IgD-negative memory B cell (primary cell): Measurements from ENCODE around the gene TLR3. TPM values are rescaled to one million over a fixed set of nuclear protein-coding genes. Genes with fewer than 3 reads are reported as not detected.
A peak's percentile ranks its signal among the peaks of the same experiment; 100 is the strongest.

Experiments
- H3K27ac Mint-ChIP-seq, 3 donors: one replicate each; pipeline ENCODE4 v1.8.0; 2020 to 2022; ENCODE audit warnings: mild to moderate bottlenecking in 3 of 3, mixed read lengths in 3 of 3, moderate library complexity in 1 of 3
- H3K27me3 Mint-ChIP-seq: one replicate; pipeline ENCODE4 v1.8.0; 2021; ENCODE audit warnings: mixed read lengths
- H3K36me3 Mint-ChIP-seq: one replicate; pipeline ENCODE4 v1.8.0; 2020; ENCODE audit warnings: mild to moderate bottlenecking, mixed read lengths
- H3K4me1 Mint-ChIP-seq, 3 donors: one replicate each; pipeline ENCODE4 v1.8.0; 2020 to 2022; ENCODE audit warnings: mixed read lengths in 3 of 3, mild to moderate bottlenecking in 1 of 3
- H3K4me3 Mint-ChIP-seq, 4 donors: one replicate each; pipeline ENCODE4 v1.8.0; 2020 to 2022; ENCODE audit warnings: mild to moderate bottlenecking in 4 of 4, mixed read lengths in 4 of 4, moderate library complexity in 3 of 4
- H3K9me3 Mint-ChIP-seq, 3 donors: one replicate each; pipeline ENCODE4 v1.8.0; 2020 to 2021; ENCODE audit warnings: mixed read lengths in 3 of 3, mild to moderate bottlenecking in 1 of 3
- polyA plus RNA-seq: library from polyadenylated mRNA; unstranded; fragments of 300-500 nt; fragmentation: Illumina TruSeq; gene quantifications from one replicate; pipeline ENCODE4 v1.2.3, GENCODE V29; 2021

Gene TLR3
- not detected for polyA plus RNA-seq

DNA sequence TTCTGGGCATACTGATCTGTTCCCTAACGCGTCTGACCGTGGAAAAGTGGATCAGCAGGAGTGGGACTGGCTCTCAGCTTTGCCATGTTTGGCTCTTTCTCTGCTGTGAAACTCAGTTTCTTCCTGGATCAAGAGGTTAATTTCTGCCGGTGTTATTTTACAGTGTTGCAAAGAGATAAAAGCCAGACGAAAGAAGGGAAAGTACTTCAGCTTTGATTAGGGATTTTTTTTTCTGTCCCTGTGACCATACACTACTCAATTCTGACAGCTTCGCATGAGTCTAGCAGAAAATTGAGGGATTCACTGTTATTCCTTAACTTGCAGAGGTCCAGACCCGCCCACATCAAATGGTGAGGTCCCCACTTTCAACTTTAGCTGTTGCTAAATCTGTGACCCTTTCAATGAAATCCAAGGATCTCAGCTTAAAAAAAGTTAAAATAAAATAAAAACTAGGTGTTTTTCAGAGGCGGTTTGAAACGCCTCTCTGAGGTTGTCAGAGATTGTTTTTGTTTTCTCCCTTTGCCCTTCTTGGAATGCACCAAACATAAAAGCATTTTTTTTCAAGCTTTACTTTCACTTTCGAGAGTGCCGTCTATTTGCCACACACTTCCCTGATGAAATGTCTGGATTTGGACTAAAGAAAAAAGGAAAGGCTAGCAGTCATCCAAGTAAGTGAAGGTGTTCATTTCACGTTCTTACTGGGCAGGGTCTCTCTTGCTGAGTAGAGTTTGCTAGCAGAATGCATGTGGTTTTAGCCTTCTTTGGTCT is at the start of gene TLR3:
Gene TLR3, plus strand, starts transcription at position 576 of the 768 bp plus-strand sequence. CDS start 7,464 bp downstream, outside the sequence.
- H3K27ac Mint-ChIP-seq: peak within 1 kb of the TSS in 1 of 3 donors; percentile 60
- H3K4me3 Mint-ChIP-seq: peak within 1 kb of the TSS; percentile 10 to 91 (median 76)
- H3K36me3 Mint-ChIP-seq: peaks cover 2% of the 10 kb centered on the region
- H3K27me3 Mint-ChIP-seq: peaks cover 26% of the 10 kb centered on the region
- no peaks in the 10 kb centered on the region for H3K9me3 Mint-ChIP-seq
- H3K4me1 Mint-ChIP-seq: peaks cover 4 to 12% (median 11%) of the 10 kb centered on the region in 3 donors

DNA sequence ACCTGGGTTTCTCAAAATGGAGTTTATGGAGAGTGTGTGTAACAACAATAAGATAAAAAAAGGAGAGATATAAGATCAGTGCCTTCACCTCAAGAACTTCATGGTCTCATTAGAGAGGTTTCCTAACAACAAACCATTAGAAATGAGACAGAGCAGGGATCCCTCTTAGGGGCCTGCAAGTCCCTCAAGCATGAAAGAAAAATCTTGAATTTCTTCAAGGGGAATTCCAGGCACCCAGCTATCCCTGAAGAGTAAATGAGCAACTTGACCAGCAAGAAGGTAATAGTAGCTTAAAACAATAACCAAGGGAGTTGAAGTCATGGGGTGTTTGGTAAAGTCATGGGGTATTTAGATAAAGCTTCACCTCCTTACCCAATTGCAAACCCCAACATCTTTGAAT is 49.7 kb upstream of the TLR3 start:
- peaks cover 10% of the 10 kb centered on the region for H3K27me3 Mint-ChIP-seq
- peak overlapping the region in 1 of 3 donors; percentile 77 for H3K27ac Mint-ChIP-seq
- no peak overlapping the region for H3K4me3 Mint-ChIP-seq
- H3K36me3 Mint-ChIP-seq: peaks cover 2% of the 10 kb centered on the region
- H3K4me1 Mint-ChIP-seq: no peaks in the 10 kb centered on the region
- peaks cover 0 to 5% (median 0%) of the 10 kb centered on the region in 3 donors for H3K9me3 Mint-ChIP-seq

DNA sequence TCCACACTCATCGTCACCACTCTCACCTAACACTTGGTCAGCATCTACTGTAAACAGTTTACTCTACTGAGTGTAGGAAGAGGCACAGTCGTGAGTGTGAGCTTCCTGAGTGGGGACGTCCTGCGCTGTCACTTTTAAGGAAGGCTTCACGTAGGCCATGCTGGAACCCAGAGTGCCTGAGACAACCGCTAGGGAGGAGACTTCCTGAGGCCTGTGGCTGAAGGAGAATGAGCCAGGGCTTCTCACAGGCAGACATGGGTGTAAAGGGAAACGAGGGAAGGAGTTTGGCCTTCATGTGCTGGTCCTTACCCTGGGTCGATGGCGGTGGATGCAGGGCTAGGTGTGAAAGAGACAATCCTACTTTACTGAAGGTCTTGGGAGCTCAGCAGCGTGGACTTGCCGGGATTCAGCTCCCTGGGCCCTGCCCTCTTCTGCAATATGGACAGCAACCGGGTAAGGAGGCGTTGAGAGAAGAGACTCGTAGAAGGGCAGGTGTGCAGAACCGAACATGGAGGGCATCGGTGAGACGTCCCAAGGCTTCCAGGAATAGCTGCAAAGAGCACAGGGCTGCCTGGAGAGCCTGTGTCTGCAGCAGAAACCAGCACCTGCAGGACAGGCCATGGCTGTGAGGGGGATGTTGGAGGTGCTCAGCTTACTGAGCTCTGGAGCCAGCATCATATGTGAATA is 48.7 kb upstream of the TLR3 start:
- Mint-ChIP-seq H3K36me3 (peaks cover 2% of the 10 kb centered on the region), H3K4me3 (no peak overlapping the region), H3K4me1 (no peaks in the 10 kb centered on the region), H3K27me3 (peaks cover 9% of the 10 kb centered on the region), H3K27ac (no peak overlapping the region), H3K9me3 (peaks cover 0 to 5% (median 0%) of the 10 kb centered on the region in 3 donors)

DNA sequence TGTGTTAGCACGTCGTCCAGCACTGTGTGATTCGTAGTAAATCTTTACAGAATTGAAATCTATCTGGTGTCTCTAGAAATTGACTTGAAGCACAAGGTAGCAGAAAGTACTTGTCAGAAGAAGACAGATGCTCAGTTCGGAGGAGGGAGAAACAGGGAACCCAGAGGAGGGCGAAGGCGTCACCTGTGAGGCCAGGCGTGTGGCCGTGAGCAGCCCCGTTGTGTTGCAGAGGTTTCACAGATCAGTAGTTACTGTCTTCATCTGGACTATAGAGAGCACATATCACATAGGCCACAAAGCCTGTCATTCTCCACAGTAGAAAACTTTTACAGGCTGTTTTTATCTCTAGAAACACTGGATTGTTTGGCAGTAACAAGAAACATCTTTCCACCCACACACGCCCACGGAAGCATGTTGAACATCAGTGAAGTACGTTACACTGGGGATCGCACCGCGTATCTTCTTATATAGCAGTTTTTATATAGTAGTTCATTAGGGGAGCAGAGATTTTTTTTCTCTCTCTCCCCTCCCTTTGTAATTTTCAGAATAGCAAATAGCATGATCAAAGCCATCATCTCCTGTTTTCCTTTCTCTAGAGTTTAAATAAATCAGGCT is 48.1 kb upstream of the TLR3 start:
- no peak overlapping the region for H3K4me3 Mint-ChIP-seq
- H3K4me1 Mint-ChIP-seq: no peaks in the 10 kb centered on the region
- H3K27me3 Mint-ChIP-seq: peaks cover 8% of the 10 kb centered on the region
- H3K27ac Mint-ChIP-seq: no peak overlapping the region
- peaks cover 2% of the 10 kb centered on the region for H3K36me3 Mint-ChIP-seq
- peaks cover 0 to 5% (median 0%) of the 10 kb centered on the region in 3 donors for H3K9me3 Mint-ChIP-seq

DNA sequence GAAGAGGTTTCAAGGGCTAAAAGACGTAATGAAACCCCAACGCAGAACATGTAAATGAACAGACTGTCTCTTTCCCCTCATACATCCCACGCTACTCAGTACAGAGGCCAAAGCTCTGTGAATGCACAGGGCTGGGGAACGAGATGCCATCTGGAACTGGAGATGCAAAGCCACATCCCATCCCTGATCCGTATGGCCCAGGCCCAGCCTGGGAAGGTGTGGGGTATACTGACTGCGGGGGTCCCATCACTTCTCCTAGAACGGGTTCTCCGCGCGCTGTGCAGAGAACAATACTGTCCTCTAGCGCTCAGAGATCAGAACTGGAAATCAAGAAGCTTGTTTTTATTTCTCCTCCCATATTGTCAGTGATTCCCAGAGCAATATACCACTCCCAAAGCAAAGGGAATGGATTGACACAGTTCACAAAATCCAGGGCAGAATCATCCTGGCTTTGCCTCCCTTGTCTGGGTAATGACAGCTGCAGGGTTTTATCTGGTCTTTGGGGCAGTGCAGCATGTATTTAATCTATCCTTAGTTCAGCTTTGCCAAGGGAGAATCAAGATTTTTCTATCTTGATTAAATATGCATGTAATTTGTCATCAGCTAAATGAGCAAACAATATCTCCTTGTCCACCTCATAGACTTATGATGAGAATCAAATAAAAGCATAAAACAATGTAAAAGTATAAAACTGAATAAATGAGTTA is 47.3 kb upstream of the TLR3 start:
- H3K27me3 Mint-ChIP-seq: peaks cover 8% of the 10 kb centered on the region
- no peak overlapping the region for H3K4me3 Mint-ChIP-seq
- H3K36me3 Mint-ChIP-seq: peaks cover 2% of the 10 kb centered on the region
- no peaks in the 10 kb centered on the region for H3K4me1 Mint-ChIP-seq
- peak overlapping the region in 1 of 3 donors; percentile 9 for H3K27ac Mint-ChIP-seq
- H3K9me3 Mint-ChIP-seq: peaks cover 0 to 5% (median 0%) of the 10 kb centered on the region in 3 donors

DNA sequence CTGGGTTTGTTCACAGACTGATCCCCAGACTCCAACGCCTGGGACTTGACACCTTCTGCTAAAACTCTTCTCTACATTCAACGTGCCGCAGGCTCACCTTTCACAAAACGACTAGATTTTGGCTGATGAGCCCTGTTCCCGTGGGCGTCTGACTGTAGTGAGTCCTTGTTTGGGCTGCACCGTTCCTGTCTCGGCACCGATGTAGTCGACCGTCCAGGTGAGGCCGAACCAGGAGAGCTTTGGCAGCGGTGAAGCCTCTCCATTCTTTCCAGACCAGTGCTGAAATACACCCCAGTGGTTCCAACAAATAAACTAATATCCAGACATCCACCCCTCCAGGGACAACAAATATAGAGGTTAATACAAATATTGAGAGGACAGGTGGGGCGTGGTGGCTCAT is 45.0 kb upstream of the TLR3 start:
- no peaks in the 10 kb centered on the region for H3K4me1 Mint-ChIP-seq
- peaks cover under 1% of the 10 kb centered on the region for H3K36me3 Mint-ChIP-seq
- no peak overlapping the region for H3K4me3 Mint-ChIP-seq
- H3K27me3 Mint-ChIP-seq: peaks cover 5% of the 10 kb centered on the region
- peaks cover 0 to 2% (median 1%) of the 10 kb centered on the region in 3 donors for H3K9me3 Mint-ChIP-seq
- no peak overlapping the region for H3K27ac Mint-ChIP-seq

DNA sequence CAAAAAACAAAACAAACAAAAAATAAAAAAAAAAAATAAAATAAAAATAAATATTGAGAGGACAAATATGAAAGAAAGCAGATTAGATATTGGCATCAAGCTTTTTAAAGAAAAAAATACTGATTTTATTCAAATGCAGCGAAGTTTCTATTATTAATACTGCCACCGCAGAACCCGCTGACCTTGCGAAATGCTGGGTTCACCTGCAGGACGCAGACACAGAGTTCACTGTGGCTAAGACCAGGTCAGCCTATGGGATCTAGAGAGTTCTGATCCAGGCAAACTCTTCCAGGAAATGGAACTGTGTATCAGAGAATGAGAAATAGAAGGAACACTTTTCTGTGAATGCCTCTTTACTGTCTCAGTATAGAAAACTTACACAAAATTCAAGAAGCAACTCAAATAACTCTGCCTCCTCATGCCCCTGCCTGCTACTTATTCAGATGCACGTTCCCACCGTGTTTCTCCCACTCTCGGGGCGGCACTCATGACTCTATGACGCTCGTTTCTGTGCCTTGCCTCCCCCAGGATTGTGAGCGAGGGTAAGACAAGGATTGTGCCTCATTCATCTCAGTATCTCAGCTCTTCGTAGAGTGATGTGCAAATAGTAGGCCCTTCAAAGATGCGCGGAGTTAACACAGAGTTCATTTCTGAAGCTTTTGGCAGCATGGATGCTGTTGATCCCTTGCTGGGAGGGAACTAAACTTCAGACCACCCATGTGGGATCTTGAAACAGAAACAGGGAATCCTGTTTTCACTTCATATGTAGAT is 44.1 kb upstream of the TLR3 start:
- Mint-ChIP-seq H3K4me3 (no peak overlapping the region), H3K27me3 (peaks cover 6% of the 10 kb centered on the region), H3K27ac (no peak overlapping the region), H3K4me1 (no peaks in the 10 kb centered on the region), H3K9me3 (peaks cover 0 to 3% (median 0%) of the 10 kb centered on the region in 3 donors), H3K36me3 (no peaks in the 10 kb centered on the region)

DNA sequence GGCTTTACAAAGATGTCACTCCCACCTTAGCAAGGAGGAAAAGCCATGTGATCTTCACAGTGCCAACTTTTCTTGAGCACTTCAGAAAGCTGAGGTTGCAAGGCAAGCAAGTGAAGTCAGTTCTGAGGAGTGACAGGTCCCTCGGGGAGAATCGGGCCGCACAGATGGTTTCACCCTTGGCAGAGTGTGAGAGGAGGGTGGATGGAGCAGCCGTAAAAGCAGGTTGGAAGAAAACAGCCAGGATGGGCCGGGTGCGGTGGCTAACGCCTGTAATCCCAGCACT is 43.6 kb upstream of the TLR3 start:
- Mint-ChIP-seq H3K9me3 (peaks cover 0 to 3% (median 0%) of the 10 kb centered on the region in 3 donors), H3K27me3 (peaks cover 10% of the 10 kb centered on the region)

DNA sequence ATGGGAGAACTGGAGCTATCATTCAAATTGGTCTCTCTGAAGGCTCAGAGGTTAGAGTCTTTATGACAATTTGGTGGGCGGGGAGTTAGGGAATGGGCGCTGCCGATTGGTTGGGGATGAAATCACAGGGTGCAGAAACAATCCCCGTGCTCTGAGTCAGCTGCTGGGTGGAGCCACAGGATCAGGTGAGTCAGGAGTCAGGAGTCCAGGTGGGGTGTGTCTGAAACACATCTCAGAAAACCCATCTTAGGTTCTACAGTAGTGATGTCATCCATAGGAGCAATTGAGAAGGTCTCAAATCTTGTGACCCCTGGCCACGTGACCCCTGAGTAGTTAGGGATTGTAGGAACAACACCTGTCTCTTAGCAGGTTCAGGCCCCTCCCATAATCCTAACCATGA is 41.6 kb upstream of the TLR3 start:
- Mint-ChIP-seq H3K9me3 (peaks cover 0 to 3% (median 0%) of the 10 kb centered on the region in 3 donors), H3K27me3 (peaks cover 21% of the 10 kb centered on the region), H3K4me1 (peaks cover 0 to 2% (median 0%) of the 10 kb centered on the region in 3 donors), H3K4me3 (no peak overlapping the region), H3K27ac (no peak overlapping the region), H3K36me3 (peaks cover 2% of the 10 kb centered on the region)

More for the DNA sequence above, 43.6 kb upstream of the TLR3 start:
- no peaks in the 10 kb centered on the region for H3K4me1 Mint-ChIP-seq
- H3K36me3 Mint-ChIP-seq: no peaks in the 10 kb centered on the region
- no peak overlapping the region for H3K4me3 Mint-ChIP-seq
- no peak overlapping the region for H3K27ac Mint-ChIP-seq

DNA sequence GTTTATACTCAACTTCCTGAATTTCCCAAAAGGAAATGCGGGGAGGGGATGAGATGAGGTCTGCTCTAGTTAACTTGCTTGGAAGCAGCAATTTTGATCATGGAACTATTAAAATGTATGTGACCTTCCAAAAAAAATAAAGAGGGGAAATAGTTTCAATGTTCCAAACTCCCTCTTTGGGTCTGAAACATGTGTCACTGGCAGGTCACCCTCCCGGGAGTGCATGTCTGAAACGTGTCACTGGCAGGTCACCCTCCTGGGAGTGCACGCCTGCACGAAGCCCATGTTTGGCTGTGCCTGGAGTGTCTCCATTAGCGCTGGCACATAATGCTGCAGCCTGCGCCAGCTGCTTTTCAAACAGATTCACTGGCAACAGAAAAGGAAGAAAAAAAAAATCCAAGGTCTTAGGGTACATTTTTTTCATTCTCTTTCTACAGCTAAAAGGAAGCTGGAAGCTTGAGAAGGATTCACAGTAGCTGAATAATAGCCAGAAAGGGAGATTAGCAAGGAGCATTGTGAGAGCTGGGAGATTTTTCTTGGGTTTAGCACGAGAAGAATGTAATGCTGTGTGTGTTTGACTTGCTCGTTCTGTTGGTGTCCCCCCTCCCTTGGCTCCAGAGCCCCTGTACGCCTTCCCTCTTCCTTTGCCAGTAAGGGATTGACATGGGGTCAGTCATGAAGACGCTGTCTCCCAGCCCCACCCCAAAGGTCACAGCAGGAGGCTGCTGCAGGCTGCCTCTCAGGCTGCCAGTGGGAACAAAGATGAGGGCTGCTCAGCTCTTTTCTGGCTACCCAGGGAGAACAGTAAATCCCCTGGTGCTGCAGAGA is 39.2 kb upstream of the TLR3 start:
- Mint-ChIP-seq H3K27ac (no peak overlapping the region), H3K9me3 (peaks cover 2 to 5% (median 5%) of the 10 kb centered on the region in 3 donors), H3K4me1 (peaks cover 0 to 2% (median 0%) of the 10 kb centered on the region in 3 donors), H3K4me3 (no peak overlapping the region), H3K36me3 (peaks cover 3% of the 10 kb centered on the region), H3K27me3 (peaks cover 21% of the 10 kb centered on the region)

DNA sequence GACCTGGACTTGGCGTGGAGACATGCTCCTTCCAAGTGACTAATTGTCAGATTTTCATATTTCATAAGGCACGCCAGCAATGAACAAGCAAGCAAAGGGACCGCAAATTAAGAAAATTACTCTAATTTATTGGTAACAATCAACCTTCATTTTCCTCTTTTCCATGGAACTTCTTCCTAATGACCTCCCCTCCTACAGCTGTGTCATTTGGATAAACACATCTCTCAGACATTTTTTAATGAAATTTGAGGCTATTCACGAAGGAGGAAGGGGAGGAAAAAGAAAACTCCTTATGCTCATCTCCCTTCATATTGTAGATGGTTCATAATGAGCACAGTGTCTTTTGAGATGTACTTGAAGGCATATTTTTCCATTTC is 38.6 kb upstream of the TLR3 start:
- Mint-ChIP-seq H3K27me3 (peaks cover 18% of the 10 kb centered on the region), H3K9me3 (peaks cover 5 to 8% (median 6%) of the 10 kb centered on the region in 3 donors), H3K4me3 (no peak overlapping the region), H3K27ac (no peak overlapping the region), H3K36me3 (peaks cover 5% of the 10 kb centered on the region), H3K4me1 (peaks cover 0 to 2% (median 0%) of the 10 kb centered on the region in 3 donors)

DNA sequence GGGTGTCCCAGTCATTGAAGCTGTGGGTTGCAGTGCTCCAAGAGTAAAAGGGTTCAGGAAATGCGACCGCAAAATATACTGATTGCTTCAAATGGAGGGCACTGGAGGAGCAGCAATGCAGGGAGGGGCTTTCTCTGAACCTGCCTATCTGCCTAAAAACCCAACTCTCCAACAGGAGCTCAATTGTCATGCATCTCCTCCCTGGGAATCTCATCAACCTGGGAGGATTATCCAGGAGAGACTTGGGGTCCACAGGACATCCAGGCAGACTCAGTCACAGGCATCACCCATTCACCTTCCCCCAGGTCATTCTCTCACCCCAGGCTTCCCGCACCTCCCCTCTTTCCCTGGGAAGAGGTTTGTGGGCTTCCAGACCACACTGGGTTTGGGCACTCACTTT is 38.2 kb upstream of the TLR3 start:
- Mint-ChIP-seq H3K4me3 (no peak overlapping the region), H3K36me3 (peaks cover 5% of the 10 kb centered on the region), H3K27me3 (peaks cover 21% of the 10 kb centered on the region), H3K4me1 (peaks cover 0 to 2% (median 0%) of the 10 kb centered on the region in 3 donors), H3K9me3 (peaks cover 5 to 8% (median 6%) of the 10 kb centered on the region in 3 donors), H3K27ac (no peak overlapping the region)

DNA sequence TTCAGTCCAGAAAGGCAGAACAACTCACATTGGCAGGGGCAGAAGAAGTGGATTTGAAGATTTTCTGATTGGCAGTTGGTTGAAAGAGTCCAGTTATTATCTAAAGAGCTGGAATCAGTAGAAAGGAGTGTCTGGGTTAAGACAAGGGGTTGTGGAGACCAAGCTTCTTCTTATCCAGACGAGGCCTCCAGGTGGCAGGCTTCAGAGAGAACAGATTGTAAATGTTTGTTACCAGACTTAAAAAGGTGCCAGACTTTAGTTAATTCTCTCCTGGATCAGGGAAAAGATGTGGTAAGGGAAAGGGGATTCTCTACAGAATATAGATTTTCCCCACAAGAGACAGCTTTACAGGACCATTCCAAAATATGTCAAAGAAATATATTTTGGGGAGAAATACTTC is 36.7 kb upstream of the TLR3 start:
- no peak overlapping the region for H3K4me3 Mint-ChIP-seq
- peaks cover 22% of the 10 kb centered on the region for H3K27me3 Mint-ChIP-seq
- H3K36me3 Mint-ChIP-seq: peaks cover 5% of the 10 kb centered on the region
- H3K4me1 Mint-ChIP-seq: peaks cover 0 to 2% (median 0%) of the 10 kb centered on the region in 3 donors
- peaks cover 5 to 8% (median 6%) of the 10 kb centered on the region in 3 donors for H3K9me3 Mint-ChIP-seq
- H3K27ac Mint-ChIP-seq: no peak overlapping the region
